G401 (cell line): ENCODE results near the gene TCF3. TPM values are rescaled to one million over a fixed set of nuclear protein-coding genes. Genes with fewer than 3 reads are reported as not detected.
"Not testable (repeated sequence)": the region's sequence is repeated elsewhere in the genome, so short reads cannot be mapped to it uniquely, and the experiment has no call there.

ENCODE experiments used
- DNase-seq: peaks from one replicate; pipeline ENCODE4 v3.0.0-alpha.2; 2015; ENCODE audit warnings: low spot score
- in situ Hi-C: cut with HindIII; loops from 2 replicates; pipeline ENCODE4 v1.10.0; 2016; ENCODE audit warnings: low sequenced_read_pairs, mixed read lengths
- total RNA-seq: library from RNA; depleted of rRNA; stranded (reverse); fragments of >200 nt; shearing (Covaris generic); gene quantifications from 2 replicates; pipeline ENCODE4 v1.2.3, GENCODE V29; 2014; rRNA removed

The TCF3 gene
- total RNA-seq = 171 and 220 TPM in 2 replicates

GRCh38 chr19:1652471-1653299 lies at the start of gene TCF3:
Gene TCF3 (minus strand): TSS chr19:1652615. CDS start chr19:1650248, 2,367 bp downstream.
- DNase-seq = peak; percentile 98
- in situ Hi-C loops = no loop called here

DNA sequence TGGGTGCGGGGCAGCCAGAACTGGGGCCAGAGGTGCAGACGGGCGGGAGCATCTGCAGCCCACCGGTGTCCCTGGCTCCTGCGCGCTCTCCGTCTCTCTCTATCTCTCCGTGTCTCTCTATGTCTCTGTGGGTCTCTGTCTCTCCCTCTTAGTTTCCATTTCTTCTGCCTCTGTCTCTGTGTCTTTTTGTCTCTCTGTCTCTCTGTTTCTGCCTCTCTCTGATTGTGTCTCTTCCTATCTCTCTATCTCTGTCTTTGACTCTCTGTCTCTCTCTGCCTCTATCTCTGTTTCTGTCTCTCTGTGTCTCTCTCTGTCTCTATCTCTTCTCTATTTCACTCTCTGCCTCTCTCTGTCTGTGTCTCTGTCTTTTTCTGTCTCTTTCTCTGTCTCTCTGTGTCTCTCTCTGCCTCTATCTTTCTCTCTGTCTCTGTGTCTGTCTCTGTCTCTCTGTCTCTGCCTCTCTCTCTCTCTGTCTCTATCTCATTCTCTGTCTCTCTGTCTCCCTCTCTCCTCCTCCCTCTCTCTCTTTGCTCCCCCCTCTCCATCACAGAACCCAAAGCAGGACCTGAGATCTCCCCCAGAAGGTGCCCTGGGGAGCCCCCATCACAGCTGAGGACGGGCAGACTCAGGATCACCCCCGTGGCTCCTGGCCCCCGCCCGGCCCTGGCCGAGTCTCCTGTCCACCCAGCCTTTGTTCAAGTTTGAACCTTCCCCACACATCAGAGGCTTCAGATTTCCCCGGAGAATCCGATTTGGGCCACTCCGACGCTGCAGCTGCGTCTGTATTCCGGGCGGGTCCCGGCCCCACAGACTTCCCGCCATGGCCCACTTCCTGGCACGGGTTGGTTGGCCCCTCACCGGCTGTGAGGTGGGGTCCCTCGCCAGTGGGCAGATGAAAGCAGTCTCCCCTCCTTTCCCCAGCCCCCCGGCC lies 48.6 kb upstream of the TCF3 start:
- in situ Hi-C loops = no loop called here

GRCh38 chr19:1699998-1700732 lies 47.8 kb upstream of the TCF3 start:
- DNase-seq = no peak
- in situ Hi-C loops = no loop called here

More for the DNA sequence above, 48.6 kb upstream of the TCF3 start:
- DNase-seq = no peak

GRCh38 chr19:1699386-1699785 lies 47.0 kb upstream of the TCF3 start:
- in situ Hi-C loops = no loop called here
- no peak for DNase-seq

DNA sequence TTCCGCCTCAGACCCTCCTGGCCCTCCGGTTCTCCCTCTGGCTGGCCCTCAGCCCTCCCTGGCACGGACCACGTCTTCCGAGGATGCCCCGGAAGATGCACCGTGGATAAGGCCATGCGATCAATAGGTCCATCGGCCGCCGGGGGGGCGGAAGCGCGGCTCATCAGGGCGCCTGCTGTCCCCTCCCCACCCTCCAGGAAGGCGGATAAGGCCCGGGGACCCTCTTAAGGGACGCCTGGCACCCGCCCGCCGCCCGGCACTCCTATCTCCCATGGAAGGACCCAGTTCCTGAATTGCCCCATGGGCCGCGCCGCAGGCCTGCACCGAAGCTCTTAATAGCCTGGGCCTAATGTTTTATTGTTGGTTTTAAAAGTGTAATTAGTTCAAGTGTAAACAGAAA lies 46.2 kb upstream of the TCF3 start:
- in situ Hi-C loops = no loop called here

DNA sequence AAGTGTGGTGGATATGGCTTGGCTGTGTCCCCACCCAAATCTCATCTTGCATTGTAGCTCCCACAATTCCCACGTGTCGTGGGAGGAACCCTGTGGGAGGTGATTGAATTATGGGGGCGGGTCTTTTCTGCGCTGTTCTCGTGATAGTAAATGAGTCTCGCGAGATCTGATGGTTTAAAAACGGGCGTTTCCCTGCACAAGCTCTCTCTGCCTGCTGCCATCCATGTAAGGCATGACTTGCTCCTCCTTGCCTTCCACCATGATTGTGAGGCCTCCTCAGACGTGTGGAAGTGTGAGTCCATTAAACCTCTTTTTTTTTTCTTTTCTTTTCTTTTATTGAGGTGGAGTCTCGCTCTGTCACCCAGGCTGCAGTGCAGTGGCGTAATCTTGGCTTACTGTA lies 43.1 kb upstream of the TCF3 start:
- DNase-seq, in situ Hi-C loops: not testable (repeated sequence)

More for the DNA sequence above, 46.2 kb upstream of the TCF3 start:
- DNase-seq = no peak

GRCh38 chr19:1691589-1692290 lies 39.3 kb upstream of the TCF3 start:
- in situ Hi-C loops = no loop called here
- DNase-seq = no peak

DNA sequence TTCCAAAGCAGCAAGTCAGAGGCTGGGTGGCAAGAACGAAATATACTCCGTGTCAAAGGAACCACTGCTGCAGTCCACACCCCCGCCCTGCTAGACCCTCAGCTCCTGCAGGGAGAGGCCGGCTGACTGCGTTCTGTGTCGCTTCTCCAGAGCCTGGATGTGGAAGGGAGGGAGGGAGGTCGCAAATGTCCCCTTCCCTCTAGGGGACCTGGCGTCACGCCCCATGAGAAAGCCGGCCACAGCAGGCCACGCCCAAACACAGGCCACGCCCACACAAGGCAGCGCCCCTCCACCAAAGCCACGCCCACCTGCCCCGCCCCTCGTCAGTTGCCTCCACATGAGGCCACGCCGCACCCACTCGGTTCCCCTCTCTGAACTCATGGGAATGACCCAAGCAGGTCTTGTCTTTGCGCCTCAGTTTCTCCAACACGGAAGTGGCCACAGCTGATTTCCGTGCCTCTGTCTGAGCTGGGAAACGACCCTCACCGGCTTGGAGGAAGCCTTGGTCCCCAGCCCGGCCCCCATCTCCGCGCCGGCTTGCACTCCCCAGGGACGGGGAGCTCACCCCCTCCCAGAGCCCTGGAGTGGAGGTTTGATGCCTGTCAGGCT lies 38.4 kb upstream of the TCF3 start:
- no peak for DNase-seq
- in situ Hi-C loops = no loop called here

DNA sequence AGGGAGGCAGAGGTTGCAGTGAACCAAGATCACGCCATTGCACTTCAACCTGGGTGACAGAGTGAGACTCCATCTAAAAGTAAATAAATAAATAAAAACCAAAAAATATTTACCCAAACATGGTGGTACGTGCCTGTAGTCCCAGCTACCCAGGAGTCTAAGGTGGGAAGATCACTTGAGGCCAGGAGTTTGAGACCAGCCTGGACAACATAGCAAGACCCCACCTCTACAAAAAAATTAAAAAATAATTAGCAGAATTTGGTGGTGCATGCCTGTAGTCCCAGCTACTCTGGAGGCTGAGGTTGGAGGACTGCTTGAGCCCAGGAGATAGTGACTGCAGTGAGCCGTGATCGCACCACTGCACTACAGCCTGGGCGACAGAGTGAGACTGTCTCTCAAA lies 33.4 kb upstream of the TCF3 start:
- in situ Hi-C loops, DNase-seq: not testable (repeated sequence)

DNA sequence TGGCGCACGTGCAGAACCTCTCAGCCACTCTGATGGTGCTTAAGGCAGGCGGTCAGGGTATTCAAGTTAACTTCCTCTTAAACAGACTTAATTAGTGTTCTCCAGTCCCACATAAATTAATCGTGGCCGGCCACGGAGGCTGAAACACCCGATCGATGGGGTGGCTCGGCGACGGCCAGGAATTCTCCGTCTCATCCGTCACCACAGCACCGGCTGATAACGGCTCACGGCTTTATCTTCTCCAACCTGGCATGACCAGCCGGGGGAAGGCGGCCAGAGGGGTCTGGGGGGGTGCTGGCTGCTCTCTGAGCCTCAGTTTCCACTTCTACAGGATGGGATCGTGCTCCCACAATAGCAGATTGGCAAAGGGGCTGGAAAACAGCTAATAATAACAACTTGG lies 32.6 kb upstream of the TCF3 start:
- no peak for DNase-seq
- in situ Hi-C loops = no loop called here

DNA sequence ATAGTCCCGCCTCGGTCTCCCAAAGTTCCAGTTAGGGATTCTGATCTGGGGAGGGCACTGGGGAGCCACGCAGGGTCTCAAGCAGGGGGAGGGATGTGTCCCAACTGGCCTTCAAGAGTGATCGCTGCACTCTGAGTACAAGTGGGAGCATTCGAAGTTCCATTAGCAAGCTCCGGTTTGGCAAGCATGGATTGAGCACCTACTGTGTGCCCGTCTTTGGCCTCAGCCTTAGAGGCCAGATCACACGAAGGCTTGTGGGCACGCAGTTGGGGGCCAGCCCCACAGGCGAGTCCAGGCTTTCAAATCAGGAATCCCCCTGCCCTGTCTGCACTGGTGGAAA lies 32.1 kb upstream of the TCF3 start:
- no peak for DNase-seq
- in situ Hi-C loops = no loop called here

DNA sequence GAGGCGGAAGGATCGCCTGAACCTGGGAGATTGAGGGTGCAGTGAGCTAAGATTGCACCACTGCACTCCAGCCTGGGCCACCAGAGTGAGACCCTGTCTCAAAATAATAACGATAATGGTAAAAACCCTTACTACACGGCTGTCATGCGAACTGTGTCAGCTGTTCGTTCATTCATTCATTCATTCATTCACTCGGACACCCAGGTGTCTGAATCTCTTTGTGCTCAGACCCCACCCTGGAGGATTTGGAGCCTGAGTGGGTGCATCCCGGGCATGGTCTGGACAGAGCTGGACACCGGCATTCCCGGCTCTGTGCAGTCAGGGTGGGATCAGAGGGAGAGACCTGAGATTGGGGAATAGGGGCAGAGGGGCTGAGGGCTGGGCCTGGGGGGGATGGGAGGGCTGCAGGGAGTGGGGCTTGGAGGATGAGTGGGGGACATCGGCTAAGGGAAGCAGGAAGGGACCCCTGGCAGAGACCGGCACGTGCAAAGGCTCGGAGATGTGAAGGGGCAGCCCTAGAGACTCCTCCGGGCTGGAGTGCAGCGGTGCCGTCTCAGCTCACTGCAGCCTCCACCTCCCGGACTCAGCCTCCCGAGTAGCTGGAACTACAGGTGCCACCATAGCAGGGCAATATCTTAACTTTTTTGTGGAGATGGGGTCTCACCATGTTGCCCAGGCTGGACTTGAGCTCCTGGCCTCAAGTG lies 31.6 kb upstream of the TCF3 start:
- DNase-seq = no peak
- in situ Hi-C loops = no loop called here

DNA sequence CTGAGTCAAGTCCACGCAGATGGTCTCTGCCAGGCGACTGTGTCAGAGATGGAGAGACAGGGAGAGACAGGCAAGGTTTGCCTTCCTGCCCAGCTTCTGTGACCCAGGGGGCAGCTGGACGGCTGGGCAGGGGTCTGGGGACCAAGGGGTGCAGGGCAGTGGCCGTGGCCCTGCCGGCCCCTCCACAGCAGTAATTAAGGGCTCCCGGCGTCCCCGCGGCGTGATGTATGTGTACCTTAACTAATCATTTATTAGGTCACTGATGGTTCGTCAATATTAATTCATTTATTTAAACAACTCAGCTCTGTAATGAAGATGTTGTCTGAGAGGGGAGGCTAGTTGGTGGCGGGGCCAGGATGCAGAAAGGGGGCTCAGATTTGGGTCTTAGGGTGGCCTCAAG lies 28.6 kb upstream of the TCF3 start:
- no peak for DNase-seq
- in situ Hi-C loops = no loop called here

GRCh38 chr19:1678073-1678472 lies 25.7 kb upstream of the TCF3 start:
- DNase-seq = no peak
- in situ Hi-C loops = no loop called here

DNA sequence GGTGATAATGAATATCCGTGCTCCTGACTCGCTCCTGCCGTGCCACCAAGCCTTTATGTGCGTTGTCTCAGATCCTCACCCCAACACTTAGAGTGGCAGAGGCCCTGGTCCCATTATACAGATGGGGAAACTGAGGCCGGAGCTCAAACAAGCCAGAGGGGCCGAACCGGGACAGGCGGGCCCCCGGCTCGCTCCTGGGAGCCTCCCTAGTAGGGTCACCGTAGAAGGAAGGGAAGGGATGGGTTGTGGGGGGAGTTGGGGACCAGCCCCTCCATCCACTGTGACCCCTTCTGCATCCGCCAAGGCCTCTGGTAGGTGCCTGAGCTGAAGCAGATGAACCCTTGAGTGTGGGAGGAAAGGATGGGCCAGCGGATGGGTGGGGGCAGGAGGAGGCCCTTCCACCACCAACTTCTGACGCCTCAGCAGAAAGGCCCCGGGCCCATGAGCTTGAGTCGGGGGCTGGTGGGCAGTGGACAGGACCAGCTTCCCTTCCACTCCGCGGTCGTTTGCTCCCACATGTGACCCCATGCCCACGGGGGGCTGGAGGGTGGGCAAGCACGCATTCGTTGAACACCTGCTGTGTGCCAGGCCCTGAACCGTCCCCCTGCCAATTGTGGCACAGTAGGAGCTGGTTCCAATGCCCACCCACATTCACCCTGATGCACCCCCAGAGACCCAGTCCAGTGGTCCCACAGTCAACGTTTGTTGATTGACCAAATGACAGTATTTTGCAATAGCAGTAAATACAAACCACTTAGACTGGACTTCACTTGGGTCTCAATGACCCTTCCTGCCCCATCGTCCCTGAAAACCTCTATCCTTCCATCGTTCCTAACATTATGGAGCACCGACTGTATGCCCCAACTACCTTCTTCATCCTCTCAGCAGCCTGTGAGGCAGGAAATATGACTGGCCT lies 24.2 kb upstream of the TCF3 start:
- DNase-seq = no peak
- in situ Hi-C loops = no loop called here

DNA sequence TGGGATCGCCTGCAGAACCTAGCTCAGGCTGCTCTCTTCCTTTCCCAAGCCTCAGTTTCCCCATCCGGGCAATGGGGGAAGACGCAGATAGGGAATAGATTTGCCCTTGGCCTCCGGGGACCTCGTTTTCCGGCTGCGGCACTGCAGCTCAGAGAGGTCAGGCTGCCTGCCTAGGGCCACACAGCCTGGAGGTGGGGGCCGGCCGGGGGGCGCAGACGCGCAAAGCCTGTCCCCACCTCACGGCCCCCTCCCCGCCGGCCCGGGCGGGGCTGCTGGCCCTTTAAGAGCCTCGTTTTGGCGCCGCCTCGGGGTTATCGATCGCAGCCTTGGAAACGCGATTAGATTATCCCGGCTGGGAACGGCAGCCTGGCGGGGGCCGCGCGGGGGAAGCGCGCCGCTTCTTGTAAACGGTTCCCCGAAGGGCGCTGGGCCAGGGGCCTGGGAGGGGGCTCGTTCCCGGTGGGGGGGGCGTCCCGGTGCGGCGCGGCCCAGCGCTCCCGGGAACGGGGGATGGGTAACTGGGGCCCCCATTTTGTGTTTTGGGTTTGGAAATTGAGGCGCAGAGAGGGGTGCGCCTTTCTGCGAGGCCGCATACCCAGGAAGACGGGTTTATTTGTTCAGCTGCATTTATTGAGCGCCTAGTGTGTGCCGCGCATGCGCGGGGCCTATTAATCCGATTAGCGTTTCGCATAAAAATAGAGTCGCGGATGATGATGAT lies 23.4 kb upstream of the TCF3 start:
- DNase-seq = no peak
- in situ Hi-C loops = no loop called here
